BLaER1 treated with 17β-estradiol and CSF1 and Interleukin-3, amounts not matched to agents 10 nM and 100 nM (cell line): Measurements from ENCODE around the gene RPS6KA5.
"Not testable (repeated sequence)": the region's sequence is repeated elsewhere in the genome, so short reads cannot be mapped to it uniquely, and the experiment has no call there.

ENCODE experiments used
- H3K27ac ChIP-seq, 11 experiments: shearing (Covaris generic); formaldehyde crosslinking; 2 replicates each; pipeline ENCODE4 v1.8.1; 2022
- H3K27me3 ChIP-seq, 11 experiments: shearing (Covaris generic); formaldehyde crosslinking; 2 replicates each; pipeline ENCODE4 v1.8.1; 2022
- H3K36me3 ChIP-seq, 11 experiments: shearing (Covaris generic); formaldehyde crosslinking; 2 replicates each; pipeline ENCODE4 v1.8.1; 2022
- H3K4me1 ChIP-seq, 10 experiments: shearing (Covaris generic); formaldehyde crosslinking; 2 replicates each; pipeline ENCODE4 v1.8.1; 2022
- H3K4me2 ChIP-seq, 11 experiments: shearing (Covaris generic); formaldehyde crosslinking; 2 replicates each; pipeline ENCODE4 v1.8.1; 2022
- H3K4me3 ChIP-seq, 10 experiments: shearing (Covaris generic); formaldehyde crosslinking; 2 replicates each; pipeline ENCODE4 v1.8.1; 2022
- H3K9ac ChIP-seq, 11 experiments: shearing (Covaris generic); formaldehyde crosslinking; 2 replicates each; pipeline ENCODE4 v1.8.1; 2022
- H3K9me3 ChIP-seq, 11 experiments: shearing (Covaris generic); formaldehyde crosslinking; replicated peaks in 1 of 11; 2 replicates each; pipeline ENCODE4 v1.8.1; 2022
- H4K20me1 ChIP-seq, 11 experiments: shearing (Covaris generic); formaldehyde crosslinking; 2 replicates each; pipeline ENCODE4 v1.8.1; 2022
- Cebpa-rat ChIP-seq, 11 experiments: shearing (Covaris generic); IDR thresholded peaks; 2 replicates each; pipeline ENCODE4 v1.8.1; 2022

Gene RPS6KA5

GRCh38 chr14:90943367-90943766 lies 117.1 kb downstream of the RPS6KA5 start:
- Histone ChIP-seq H3K36me3 (peaks cover 6 to 31% (median 19%) of the 10 kb centered on the region in 11 experiments; a peak in 17 of 22 replicates), H3K9ac (no peak overlapping the region), H3K4me3 (no peak overlapping the region), H3K4me1 (no peaks in the 10 kb centered on the region), H4K20me1 (no peaks in the 10 kb centered on the region), H3K27me3 (no peaks in the 10 kb centered on the region), H3K9me3 (peaks cover 20 to 28% (median 26%) of the 10 kb centered on the region in 11 experiments), H3K4me2 (no peak overlapping the region), H3K27ac (no peak overlapping the region)
- TF ChIP-seq Cebpa-rat (IDR thresholded peaks at IDR 0.05) = no peak

GRCh38 chr14:90942511-90942910 lies 117.9 kb downstream of the RPS6KA5 start:
- Histone ChIP-seq H4K20me1 (no peaks in the 10 kb centered on the region), H3K4me2 (no peak overlapping the region), H3K27me3 (no peaks in the 10 kb centered on the region), H3K27ac (no peak overlapping the region), H3K4me3 (no peak overlapping the region), H3K36me3 (peaks cover 13 to 39% (median 22%) of the 10 kb centered on the region in 11 experiments; a peak in 17 of 22 replicates), H3K9ac (no peak overlapping the region), H3K4me1 (no peaks in the 10 kb centered on the region), H3K9me3 (peaks cover 29 to 37% (median 34%) of the 10 kb centered on the region in 11 experiments)
- no peak for TF ChIP-seq Cebpa-rat (IDR thresholded peaks at IDR 0.05)

GRCh38 chr14:90941706-90942105 lies 118.7 kb downstream of the RPS6KA5 start:
- no peak overlapping the region for H3K4me2 ChIP-seq
- H3K27ac ChIP-seq = no peak overlapping the region
- no peaks in the 10 kb centered on the region for H3K27me3 ChIP-seq
- H3K4me1 ChIP-seq = no peaks in the 10 kb centered on the region
- no peak for TF ChIP-seq Cebpa-rat (IDR thresholded peaks at IDR 0.05)
- no peak overlapping the region for H3K4me3 ChIP-seq
- peaks cover 13 to 39% (median 22%) of the 10 kb centered on the region in 11 experiments; a peak in 17 of 22 replicates for H3K36me3 ChIP-seq
- no peak overlapping the region for H3K9ac ChIP-seq
- no peaks in the 10 kb centered on the region for H4K20me1 ChIP-seq
- H3K9me3 ChIP-seq = peaks cover 33 to 43% (median 36%) of the 10 kb centered on the region in 11 experiments

GRCh38 chr14:90940318-90940962 lies 120.0 kb downstream of the RPS6KA5 start:
- Histone ChIP-seq H3K9ac (no peak overlapping the region), H3K36me3 (peaks cover 13 to 39% (median 22%) of the 10 kb centered on the region in 11 experiments; a peak in 17 of 22 replicates), H4K20me1 (no peaks in the 10 kb centered on the region), H3K27ac (no peak overlapping the region), H3K27me3 (no peaks in the 10 kb centered on the region), H3K9me3 (peaks cover 33 to 43% (median 36%) of the 10 kb centered on the region in 11 experiments), H3K4me2 (no peak overlapping the region), H3K4me1 (no peaks in the 10 kb centered on the region), H3K4me3 (no peak overlapping the region)
- TF ChIP-seq Cebpa-rat (IDR thresholded peaks at IDR 0.05) = no peak

- H3K4me1 ChIP-seq, H3K9ac ChIP-seq, H3K4me2 ChIP-seq, H3K27ac ChIP-seq, H3K27me3 ChIP-seq, H3K4me3 ChIP-seq, H4K20me1 ChIP-seq: not testable (repeated sequence)
- Histone ChIP-seq H3K9me3 (peaks cover 33 to 43% (median 36%) of the 10 kb centered on the region in 11 experiments), H3K36me3 (peaks cover 13 to 39% (median 22%) of the 10 kb centered on the region in 11 experiments; a peak in 17 of 22 replicates)
Measured at GRCh38 chr14:90939252-90939795, 121.1 kb downstream of the RPS6KA5 start.

GRCh38 chr14:90938615-90939014 lies 121.8 kb downstream of the RPS6KA5 start:
- H3K4me2 ChIP-seq = no peak overlapping the region
- peaks cover 13 to 39% (median 22%) of the 10 kb centered on the region in 11 experiments; a peak in 17 of 22 replicates for H3K36me3 ChIP-seq
- no peak overlapping the region for H3K27ac ChIP-seq
- H3K4me3 ChIP-seq = no peak overlapping the region
- no peaks in the 10 kb centered on the region for H3K4me1 ChIP-seq
- no peaks in the 10 kb centered on the region for H4K20me1 ChIP-seq
- H3K9me3 ChIP-seq = peaks cover 33 to 43% (median 36%) of the 10 kb centered on the region in 11 experiments
- no peak overlapping the region for H3K9ac ChIP-seq
- no peaks in the 10 kb centered on the region for H3K27me3 ChIP-seq
- no peak for TF ChIP-seq Cebpa-rat (IDR thresholded peaks at IDR 0.05)

GRCh38 chr14:90936757-90937440 lies 123.5 kb downstream of the RPS6KA5 start:
- no peak for TF ChIP-seq Cebpa-rat (IDR thresholded peaks at IDR 0.05)
- H3K9ac ChIP-seq = no peak overlapping the region

GRCh38 chr14:90924621-90925340 lies 135.7 kb downstream of the RPS6KA5 start:
- no peak for TF ChIP-seq Cebpa-rat (IDR thresholded peaks at IDR 0.05)
- Histone ChIP-seq H3K4me1 (no peaks in the 10 kb centered on the region), H3K36me3 (no peaks in the 10 kb centered on the region), H3K4me2 (no peak overlapping the region), H4K20me1 (no peaks in the 10 kb centered on the region), H3K9me3 (no peaks in the 10 kb centered on the region), H3K9ac (no peak overlapping the region), H3K4me3 (no peak overlapping the region), H3K27ac (no peak overlapping the region), H3K27me3 (no peaks in the 10 kb centered on the region)

More at GRCh38 chr14:90936757-90937440, 123.5 kb downstream of the RPS6KA5 start:
- H3K36me3 ChIP-seq = peaks cover 13 to 39% (median 22%) of the 10 kb centered on the region in 11 experiments; a peak in 17 of 22 replicates
- no peaks in the 10 kb centered on the region for H4K20me1 ChIP-seq
- no peaks in the 10 kb centered on the region for H3K27me3 ChIP-seq
- peaks cover 33 to 43% (median 36%) of the 10 kb centered on the region in 11 experiments for H3K9me3 ChIP-seq
- no peak overlapping the region for H3K4me3 ChIP-seq
- H3K27ac ChIP-seq = no peak overlapping the region
- no peaks in the 10 kb centered on the region for H3K4me1 ChIP-seq
- H3K4me2 ChIP-seq = no peak overlapping the region

GRCh38 chr14:90922141-90922540 lies 138.3 kb downstream of the RPS6KA5 start:
- H3K9ac ChIP-seq = no peak overlapping the region
- H3K4me3 ChIP-seq = no peak overlapping the region
- H3K27ac ChIP-seq = no peak overlapping the region
- H3K9me3 ChIP-seq = peaks cover 0 to 9% (median 0%) of the 10 kb centered on the region in 11 experiments; a peak in 1 of 22 replicates
- TF ChIP-seq Cebpa-rat (IDR thresholded peaks at IDR 0.05) = no peak
- no peaks in the 10 kb centered on the region for H4K20me1 ChIP-seq
- H3K27me3 ChIP-seq = no peaks in the 10 kb centered on the region
- H3K36me3 ChIP-seq = peaks cover 0 to 6% (median 0%) of the 10 kb centered on the region in 11 experiments; a peak in 4 of 22 replicates
- no peak overlapping the region for H3K4me2 ChIP-seq
- no peaks in the 10 kb centered on the region for H3K4me1 ChIP-seq
